ENCODE measurements around the gene TMED10. TPM values are rescaled to one million over a fixed set of nuclear protein-coding genes. Genes with fewer than 3 reads are reported as not detected.

The TMED10 gene
- polyA plus RNA-seq, 1 of the 3 experiments (the other 2 are of a cell fraction): 168 TPM

DNA sequence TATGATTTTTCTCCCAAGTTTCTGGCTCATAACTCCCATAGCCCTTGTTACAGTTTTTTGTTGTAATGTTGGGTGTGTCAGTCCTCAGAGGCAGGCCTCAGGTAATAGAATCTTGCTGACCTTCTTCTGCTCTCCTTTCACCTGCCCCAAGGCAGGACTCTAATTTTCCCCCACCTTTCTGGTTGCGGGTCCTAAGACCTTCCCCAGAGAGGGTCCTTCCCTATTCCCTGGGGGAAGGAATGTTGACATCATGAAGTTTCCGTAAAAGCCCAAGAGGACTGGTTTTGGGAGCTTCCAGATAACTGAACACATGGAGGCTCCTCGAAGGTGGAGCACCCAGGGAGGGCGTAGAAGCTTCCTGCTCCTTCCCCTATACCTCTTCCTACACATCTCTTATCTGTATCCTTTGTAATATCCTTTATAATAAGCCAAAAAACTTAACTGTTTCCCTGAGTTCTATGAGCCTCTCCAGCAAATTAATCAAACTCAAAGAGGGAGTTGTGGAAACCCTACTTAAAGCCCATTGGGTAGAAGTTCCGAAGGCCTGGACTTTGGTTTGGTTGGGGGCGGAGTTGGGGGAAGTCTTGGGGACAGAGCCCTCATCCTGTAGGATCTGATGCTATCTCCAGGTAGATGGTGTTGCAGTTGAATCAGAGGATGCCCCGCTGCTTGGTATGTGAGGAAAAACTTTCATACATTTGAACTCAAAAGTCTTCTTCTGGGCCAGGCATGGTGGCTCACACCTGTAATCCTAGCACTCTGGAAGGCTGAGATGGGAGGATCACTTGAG, 9.0 kb upstream of the TMED10 start:
- no peaks in the 10 kb centered on the region for H3K79me2 ChIP-seq (ENCODE audit: insufficient read depth)
- no peak for DNase-seq
- H3F3A ChIP-seq (replicated peaks; ENCODE audit: insufficient read depth): peaks cover 10% of the 10 kb centered on the region
- H3K27ac ChIP-seq (ENCODE audit: low read depth in 2 of 2, low read length in 1 of 2): no peak overlapping the region
- ChIA-PET CTCF (no interaction called here), POLR2A (no interaction called here)
- WGBS (ENCODE audit: low lambda C conversion rate): 72% methylated on average over 7 of the region's 7 CpGs
- no peaks in the 10 kb centered on the region for H3K36me3 ChIP-seq (replicated peaks in 1 of 2; ENCODE audit: control insufficient read depth in 1 of 2, insufficient read depth in 2 of 2, low read length in 1 of 2)
- TF ChIP-seq RXRA (IDR thresholded peaks at IDR 0.05; ENCODE audit: borderline replicate concordance, low read depth): no peak
- peaks cover 2 to 8% of the 10 kb centered on the region in 2 experiments; a peak in 1 of 4 replicates for H3K4me1 ChIP-seq (ENCODE audit: control insufficient read depth in 1 of 2, insufficient read depth in 2 of 2, low read depth in 1 of 2, low read length in 1 of 2)
- H4K20me1 ChIP-seq (ENCODE audit: insufficient read depth): no peaks in the 10 kb centered on the region
- H2AFZ ChIP-seq (ENCODE audit: low read depth): no peak overlapping the region
- no peaks in the 10 kb centered on the region for H3K27me3 ChIP-seq (ENCODE audit: insufficient read depth)
- H3K4me2 ChIP-seq: no peak overlapping the region
- H3K9ac ChIP-seq: no peak overlapping the region
- no peaks in the 10 kb centered on the region for H3K9me3 ChIP-seq
- no peaks in the 10 kb centered on the region for H3K9me2 ChIP-seq
- no peak overlapping the region for H3K4me3 ChIP-seq (ENCODE audit: low read depth in 2 of 2, low read length in 1 of 2)

DNA sequence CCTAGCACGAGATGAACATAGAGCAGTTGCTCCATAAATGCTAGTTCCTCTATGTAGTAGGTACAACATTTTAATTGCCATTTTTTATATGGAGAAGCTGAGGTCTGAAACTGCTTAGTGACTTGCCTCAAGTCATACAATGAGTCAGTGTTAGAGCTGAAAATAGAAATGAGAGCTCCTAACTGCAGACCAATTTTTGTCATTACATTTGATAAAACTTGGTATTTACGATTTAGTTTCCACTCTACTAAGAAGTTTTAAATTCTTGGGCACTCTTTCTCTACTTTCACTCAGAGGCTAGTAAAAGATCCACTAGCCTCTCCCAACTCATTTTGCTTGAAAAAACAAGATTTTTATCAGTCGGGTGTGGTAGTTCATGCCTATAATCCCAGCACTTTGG, 8.1 kb upstream of the TMED10 start:
- ChIA-PET POLR2A (no interaction called here), CTCF (no interaction called here)
- no peaks in the 10 kb centered on the region for H3K36me3 ChIP-seq (replicated peaks in 1 of 2; ENCODE audit: control insufficient read depth in 1 of 2, insufficient read depth in 2 of 2, low read length in 1 of 2)
- no peak for DNase-seq
- no peaks in the 10 kb centered on the region for H3K9me2 ChIP-seq
- peaks cover 2 to 8% of the 10 kb centered on the region in 2 experiments; a peak in 1 of 4 replicates for H3K4me1 ChIP-seq (ENCODE audit: control insufficient read depth in 1 of 2, insufficient read depth in 2 of 2, low read depth in 1 of 2, low read length in 1 of 2)
- peaks cover 10% of the 10 kb centered on the region for H3F3A ChIP-seq (replicated peaks; ENCODE audit: insufficient read depth)
- no peak overlapping the region for H3K4me3 ChIP-seq (ENCODE audit: low read depth in 2 of 2, low read length in 1 of 2)
- WGBS (ENCODE audit: low lambda C conversion rate): 52% methylated on average over 3 of the region's 3 CpGs
- peak overlapping the region in 1 of 2 experiments; percentile 48; a peak in 2 of 4 replicates for H3K27ac ChIP-seq (ENCODE audit: low read depth in 2 of 2, low read length in 1 of 2)
- H3K9ac ChIP-seq: no peak overlapping the region
- H3K4me2 ChIP-seq: no peak overlapping the region
- TF ChIP-seq MXI1 (IDR thresholded peaks at IDR 0.05; ENCODE audit: low read depth, low read length): no peak
- no peak for TF ChIP-seq FOXM1 (IDR thresholded peaks at IDR 0.05; ENCODE audit: low read depth)
- TF ChIP-seq RXRA (IDR thresholded peaks at IDR 0.05; ENCODE audit: borderline replicate concordance, low read depth): no peak
- no peak for TF ChIP-seq TEAD4 (IDR thresholded peaks at IDR 0.05; ENCODE audit: borderline replicate concordance, insufficient read depth)
- TF ChIP-seq, protein P1, sequence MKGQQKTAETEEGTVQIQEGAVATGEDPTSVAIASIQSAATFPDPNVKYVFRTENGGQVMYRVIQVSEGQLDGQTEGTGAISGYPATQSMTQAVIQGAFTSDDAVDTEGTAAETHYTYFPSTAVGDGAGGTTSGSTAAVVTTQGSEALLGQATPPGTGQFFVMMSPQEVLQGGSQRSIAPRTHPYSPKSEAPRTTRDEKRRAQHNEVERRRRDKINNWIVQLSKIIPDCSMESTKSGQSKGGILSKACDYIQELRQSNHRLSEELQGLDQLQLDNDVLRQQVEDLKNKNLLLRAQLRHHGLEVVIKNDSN (IDR thresholded peaks at IDR 0.05; ENCODE audit: borderline replicate concordance, low read depth): no peak
- TF ChIP-seq NRF1 (IDR thresholded peaks at IDR 0.05; ENCODE audit: low read depth, low read length): no peak
- TF ChIP-seq MEF2A (IDR thresholded peaks at IDR 0.05; ENCODE audit: borderline replicate concordance, low read depth): no peak
- TF ChIP-seq FOSL2 (IDR thresholded peaks at IDR 0.05; ENCODE audit: borderline replicate concordance, low read depth): no peak; the same call in 1 of the 2 replicates
- TF ChIP-seq SMC3 (IDR thresholded peaks at IDR 0.05; ENCODE audit: low read depth, low read length): no peak
- TF ChIP-seq TAF1 (IDR thresholded peaks at IDR 0.05; ENCODE audit: borderline replicate concordance, low read depth, low read length): no peak
- TF ChIP-seq YY1 (IDR thresholded peaks at IDR 0.05; ENCODE audit: low read depth): no peak
- no peak for TF ChIP-seq GATA2 (CRISPR knock-in tag; IDR thresholded peaks at IDR 0.05)
- H3K27me3 ChIP-seq (ENCODE audit: insufficient read depth): no peaks in the 10 kb centered on the region
- no peaks in the 10 kb centered on the region for H3K79me2 ChIP-seq (ENCODE audit: insufficient read depth)
- H3K9me3 ChIP-seq: no peaks in the 10 kb centered on the region
- no peaks in the 10 kb centered on the region for H4K20me1 ChIP-seq (ENCODE audit: insufficient read depth)
- peak overlapping the region; percentile 68 for H2AFZ ChIP-seq (ENCODE audit: low read depth)
